Left lung (tissue), 10 donors: ENCODE measurements around the gene ABCG1. TPM values are rescaled to one million over a fixed set of nuclear protein-coding genes. Genes with fewer than 3 reads are reported as not detected.
A peak's percentile ranks its signal among the peaks of the same experiment; 100 is the strongest.

Experiments used
- ATAC-seq: fragments of 200-7000 bp; cut with Tn5 transposase; one replicate; pipeline ENCODE4 v1.9.1; 2020; ENCODE audit warnings: moderate library complexity
- DNase-seq, 4 donors: peaks; one replicate each; pipeline ENCODE4 v3.0.0-alpha.2; 2013 to 2020
- H3K27ac ChIP-seq, 2 donors: fragments of 200-600 bp; sonication (generic) in 1 of 2; one replicate each; pipeline versions ENCODE4 v1.5.0 to v1.8.0; 2020 to 2021
- H3K27me3 ChIP-seq, 2 donors: fragments of 200-600 bp; sonication (generic) in 1 of 2; one replicate each; pipeline versions ENCODE4 v1.5.0 to v1.8.0; 2020 to 2021
- H3K36me3 ChIP-seq, 2 donors: fragments of 200-600 bp; sonication (generic) in 1 of 2; one replicate each; pipeline versions ENCODE4 v1.5.0 to v1.8.0; 2020 to 2021
- H3K4me1 ChIP-seq, 2 donors: fragments of 200-600 bp; one replicate each; pipeline ENCODE4 v1.8.0; 2021
- H3K4me3 ChIP-seq, 2 donors: fragments of 200-600 bp; sonication (generic) in 1 of 2; one replicate each; pipeline versions ENCODE4 v1.5.0 to v1.8.0; 2020 to 2021; ENCODE audit warnings: mild to moderate bottlenecking in 1 of 2
- H3K9me3 ChIP-seq, 2 donors: fragments of 200-600 bp; sonication (generic) in 1 of 2; one replicate each; pipeline versions ENCODE4 v1.5.0 to v1.8.0; 2020 to 2021
- intact Hi-C, 2 donors: fragments of 100-400 bp; cut with DNase I; formaldehyde crosslinking; loops; one replicate each; pipeline versions ENCODE4 v1.11.2 to v1.14.2; 2022
- polyA plus RNA-seq, 6 donors: library from polyadenylated mRNA; unstranded; fragments of 120-200 nt; gene quantifications; one replicate each; pipeline ENCODE4 v1.2.1, GENCODE V29; 2013; ENCODE audit not compliant: insufficient read length in 6 of 6
- total RNA-seq, 2 donors: library from RNA; stranded (reverse); fragmentation: NEBNext Ultra II Directional; extraction: Animal tissue kit (Norgen Biotek cat#: 25700); gene quantifications; one replicate each; pipeline ENCODE4 v1.2.1, GENCODE V29; 2021
- TF ChIP-seq, protein P1 (sequence below), 2 donors: fragments of 200-600 bp; sonication (generic) in 1 of 2; IDR thresholded peaks; one replicate each; pipeline versions ENCODE4 v1.5.0 to v1.8.0; 2021; ENCODE audit warnings: antibody characterized with exemption in 2 of 2
- donor health status: DM: no; HTN: yes; CAD: no.
- donor health status: DM: no; HTN: no; CAD: no.

ABCG1 gene
- total and polyA plus RNA-seq, 8 donors: 6.8 to 53.8 (median 10.5) TPM

DNA sequence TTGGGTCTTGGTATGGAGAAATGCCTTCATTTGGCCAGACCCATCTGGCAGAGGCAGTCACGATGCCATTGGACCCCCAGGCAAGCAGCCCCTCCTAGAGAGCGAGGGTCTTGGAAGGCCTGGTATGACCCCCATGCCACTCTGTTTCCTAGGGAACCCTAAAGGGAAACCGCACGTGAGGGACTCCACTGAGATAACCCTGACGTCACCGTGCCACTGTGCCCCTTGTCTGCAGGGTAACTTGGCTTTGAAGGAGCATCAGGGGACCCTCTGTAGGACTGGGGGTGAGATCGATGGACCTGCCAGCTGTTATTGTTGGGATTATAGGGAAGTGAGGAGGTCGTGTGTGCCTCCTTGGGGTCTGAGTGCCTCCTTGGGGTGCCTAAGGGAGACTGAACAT lies 34.5 kb downstream of the ABCG1 start:
- H3K36me3 ChIP-seq: no peaks in the 10 kb centered on the region
- DNase-seq: no peak
- peaks cover 0 to 25% of the 10 kb centered on the region in 2 donors for H3K4me1 ChIP-seq
- H3K27ac ChIP-seq: no peak overlapping the region
- no peaks in the 10 kb centered on the region for H3K27me3 ChIP-seq
- TF ChIP-seq, protein P1, sequence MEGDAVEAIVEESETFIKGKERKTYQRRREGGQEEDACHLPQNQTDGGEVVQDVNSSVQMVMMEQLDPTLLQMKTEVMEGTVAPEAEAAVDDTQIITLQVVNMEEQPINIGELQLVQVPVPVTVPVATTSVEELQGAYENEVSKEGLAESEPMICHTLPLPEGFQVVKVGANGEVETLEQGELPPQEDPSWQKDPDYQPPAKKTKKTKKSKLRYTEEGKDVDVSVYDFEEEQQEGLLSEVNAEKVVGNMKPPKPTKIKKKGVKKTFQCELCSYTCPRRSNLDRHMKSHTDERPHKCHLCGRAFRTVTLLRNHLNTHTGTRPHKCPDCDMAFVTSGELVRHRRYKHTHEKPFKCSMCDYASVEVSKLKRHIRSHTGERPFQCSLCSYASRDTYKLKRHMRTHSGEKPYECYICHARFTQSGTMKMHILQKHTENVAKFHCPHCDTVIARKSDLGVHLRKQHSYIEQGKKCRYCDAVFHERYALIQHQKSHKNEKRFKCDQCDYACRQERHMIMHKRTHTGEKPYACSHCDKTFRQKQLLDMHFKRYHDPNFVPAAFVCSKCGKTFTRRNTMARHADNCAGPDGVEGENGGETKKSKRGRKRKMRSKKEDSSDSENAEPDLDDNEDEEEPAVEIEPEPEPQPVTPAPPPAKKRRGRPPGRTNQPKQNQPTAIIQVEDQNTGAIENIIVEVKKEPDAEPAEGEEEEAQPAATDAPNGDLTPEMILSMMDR (IDR thresholded peaks at IDR 0.05): no peak
- H3K4me3 ChIP-seq: no peak overlapping the region
- H3K9me3 ChIP-seq: no peaks in the 10 kb centered on the region
- intact Hi-C loops: loop anchor here in 1 of 2 donors (10.0 kb wide), 1 partner anchor 89 kb away; no protein-coding TSS in a partner anchor
- ATAC-seq: no peak

DNA sequence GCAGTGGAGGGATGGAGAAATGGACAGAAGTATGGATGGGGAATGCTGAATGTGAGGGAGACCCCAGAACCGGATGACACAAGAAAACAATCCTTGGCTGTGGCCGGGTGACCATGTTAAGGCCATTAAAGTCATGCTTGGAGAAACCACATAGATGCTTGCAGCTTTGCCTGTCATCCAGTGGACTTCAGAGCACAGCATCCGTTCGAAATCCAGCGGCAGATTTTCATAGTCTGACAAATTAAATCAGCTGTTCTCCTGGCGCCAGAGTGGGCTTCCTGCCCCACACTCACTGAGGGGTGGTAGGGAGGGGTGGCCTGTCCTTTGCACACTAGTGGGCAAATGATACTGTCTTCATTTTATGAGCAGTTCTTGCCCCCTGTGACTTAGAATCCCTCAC lies 35.1 kb downstream of the ABCG1 start:
- ATAC-seq: no peak
- Histone ChIP-seq H3K4me3 (no peak overlapping the region), H3K27ac (no peak overlapping the region), H3K4me1 (peaks cover 0 to 25% of the 10 kb centered on the region in 2 donors), H3K27me3 (no peaks in the 10 kb centered on the region), H3K36me3 (no peaks in the 10 kb centered on the region), H3K9me3 (no peaks in the 10 kb centered on the region)
- intact Hi-C loops: loop anchor here in 1 of 2 donors (10.0 kb wide), 1 partner anchor 89 kb away; no protein-coding TSS in a partner anchor
- peak in 1 of 4 donors; percentile 13 for DNase-seq
- TF ChIP-seq, protein P1 (IDR thresholded peaks at IDR 0.05): no peak

GRCh38 chr21:42254651-42255601 lies 36.0 kb downstream of the ABCG1 start:
- no peak overlapping the region for H3K27ac ChIP-seq
- H3K27me3 ChIP-seq: no peaks in the 10 kb centered on the region
- no peaks in the 10 kb centered on the region for H3K9me3 ChIP-seq
- DNase-seq (peak in 1 of 4 donors; percentile 66), ATAC-seq (no peak)
- H3K4me3 ChIP-seq: no peak overlapping the region
- H3K4me1 ChIP-seq: peaks cover 0 to 20% of the 10 kb centered on the region in 2 donors
- TF ChIP-seq, protein P1 (IDR thresholded peaks at IDR 0.05): no peak
- intact Hi-C loops: loop anchor here in 1 of 2 donors (10.0 kb wide), 1 partner anchor 90 kb away; no protein-coding TSS in a partner anchor
- H3K36me3 ChIP-seq: no peaks in the 10 kb centered on the region

DNA sequence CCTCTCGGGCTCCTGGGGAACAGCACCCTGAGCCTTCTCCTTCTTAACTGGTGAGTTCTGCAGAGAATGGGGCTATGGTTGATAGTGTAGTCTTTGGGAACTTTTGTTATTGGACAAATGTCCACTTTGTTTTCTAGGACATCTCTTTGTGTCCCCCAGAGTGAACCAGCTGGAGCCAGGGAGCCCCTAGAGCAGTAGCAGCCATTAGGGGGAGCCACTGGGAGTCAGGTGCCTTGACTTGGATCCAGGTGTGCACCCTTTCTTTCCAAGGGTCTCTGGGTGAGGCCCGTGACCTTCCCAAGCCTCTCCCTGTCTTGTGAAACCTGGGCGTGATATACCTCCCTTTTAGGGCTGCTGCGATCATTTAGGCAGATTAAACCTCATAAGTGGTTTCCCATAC lies 36.9 kb downstream of the ABCG1 start:
- DNase-seq (peak in 1 of 4 donors; percentile 15), ATAC-seq (no peak)
- Histone ChIP-seq H3K36me3 (no peaks in the 10 kb centered on the region), H3K9me3 (no peaks in the 10 kb centered on the region), H3K4me1 (peaks cover 0 to 23% of the 10 kb centered on the region in 2 donors), H3K4me3 (no peak overlapping the region), H3K27ac (no peak overlapping the region), H3K27me3 (no peaks in the 10 kb centered on the region)
- intact Hi-C loops: loop anchor here in 1 of 2 donors (10.0 kb wide), 1 partner anchor 91 kb away; no protein-coding TSS in a partner anchor
- TF ChIP-seq, protein P1 (IDR thresholded peaks at IDR 0.05): no peak

DNA sequence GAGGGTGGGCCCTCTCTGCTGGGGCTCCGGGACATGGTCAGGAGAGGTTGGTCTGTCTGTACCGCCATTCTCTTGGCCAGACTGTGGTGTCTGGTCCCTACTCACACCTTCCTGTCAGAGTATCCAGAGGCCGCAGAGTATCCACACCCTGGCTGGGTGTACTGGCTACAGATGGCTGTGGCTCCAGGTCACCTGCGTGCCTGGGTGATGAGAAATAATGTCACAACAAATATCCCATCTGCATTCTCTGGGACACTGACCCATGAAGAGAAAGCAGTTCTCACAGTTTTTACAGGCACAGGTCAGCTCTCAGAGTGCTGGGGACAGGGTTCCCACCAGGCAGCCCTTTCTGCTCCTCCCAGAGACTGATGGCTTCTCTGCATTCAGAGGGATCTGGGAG lies 37.4 kb downstream of the ABCG1 start:
- DNase-seq: peak in 1 of 4 donors; percentile 18
- TF ChIP-seq, protein P1 (IDR thresholded peaks at IDR 0.05): no peak
- H3K27ac ChIP-seq: no peak overlapping the region
- H3K9me3 ChIP-seq: no peaks in the 10 kb centered on the region
- ATAC-seq: no peak
- intact Hi-C loops: loop anchor here in 1 of 2 donors (10.0 kb wide), 1 partner anchor 92 kb away; no protein-coding TSS in a partner anchor
- no peaks in the 10 kb centered on the region for H3K36me3 ChIP-seq
- H3K27me3 ChIP-seq: no peaks in the 10 kb centered on the region
- H3K4me1 ChIP-seq: peaks cover 0 to 27% of the 10 kb centered on the region in 2 donors
- H3K4me3 ChIP-seq: no peak overlapping the region
